HEK293 (cell line): ENCODE measurements around the gene UTP4.
"Not testable (repeated sequence)": the region's sequence is repeated elsewhere in the genome, so short reads cannot be mapped to it uniquely, and the experiment has no call there.

Source experiments
- CTCF ChIA-PET: fragments of 350-600 bp; formaldehyde crosslinking; extraction: SDS; loops from one replicate; lab custom pipeline; 2021; ENCODE audit warnings: antibody characterized with exemption; lab: Yijun Ruan, JAX
- POLR2A ChIA-PET: fragments of 300-600 bp; formaldehyde crosslinking; extraction: SDS; loops from one replicate; lab custom pipeline; 2020; ENCODE audit warnings: antibody characterized with exemption, inconsistent platforms; lab: Yijun Ruan, JAX
- H3K27ac ChIP-seq: fragments of 200-500 bp; sonication (Bioruptor generic); 2 replicates; pipeline ENCODE4 v1.5.1; 2014; ENCODE audit warnings: low read depth, low read length, control low read depth, inconsistent platforms; ENCODE audit errors: extremely low read depth
- H3K36me3 ChIP-seq, 2 experiments: fragments of 200-500 bp in 1 of 2; sonication (Bioruptor generic) in 1 of 2; 1 replicate in 1 of 2; 2 replicates in 1 of 2; pipeline ENCODE4 v1.5.1; 2014 to 2017; ENCODE audit warnings: inconsistent platforms in 2 of 2, low read length in 2 of 2; ENCODE audit not compliant: control insufficient read depth in 2 of 2, insufficient read depth in 1 of 2
- H3K4me1 ChIP-seq: fragments of 200-500 bp; sonication (Bioruptor generic); 2 replicates; pipeline ENCODE4 v1.5.1; 2014; ENCODE audit warnings: mild to moderate bottlenecking, low read length, inconsistent platforms; ENCODE audit not compliant: control insufficient read depth, insufficient read depth
- H3K4me3 ChIP-seq: 2 replicates; pipeline ENCODE4 v1.5.1; 2011; ENCODE audit warnings: low read depth, mild to moderate bottlenecking, control low read depth, low read length, moderate library complexity
- H3K9me3 ChIP-seq: fragments of 200-500 bp; sonication (Bioruptor generic); 2 replicates; pipeline ENCODE4 v1.5.1; 2014; ENCODE audit warnings: low read depth, low read length, inconsistent platforms; ENCODE audit not compliant: control insufficient read depth, insufficient read depth
- FEZF1 ChIP-seq: fragments of 450-650 bp; formaldehyde crosslinking; IDR thresholded peaks from 2 replicates; pipeline ENCODE4 v1.5.1; 2016; ENCODE audit warnings: missing biosample characterization, missing genetic modification characterization
- GLI2 ChIP-seq: fragments of 450-650 bp; formaldehyde crosslinking; IDR thresholded peaks from 2 replicates; pipeline ENCODE4; 2017; ENCODE audit warnings: missing biosample characterization, missing genetic modification characterization, low read depth, borderline replicate concordance
- GLI4 ChIP-seq: fragments of 450-650 bp; formaldehyde crosslinking; IDR thresholded peaks from 2 replicates; pipeline ENCODE4 v1.5.1; 2016; ENCODE audit warnings: missing biosample characterization, missing genetic modification characterization
- GLIS2 ChIP-seq: fragments of 450-650 bp; formaldehyde crosslinking; IDR thresholded peaks from 2 replicates; pipeline ENCODE4 v1.5.1; 2016; ENCODE audit warnings: missing biosample characterization, missing genetic modification characterization
- KLF9 ChIP-seq: fragments of 450-650 bp; formaldehyde crosslinking; IDR thresholded peaks from 2 replicates; pipeline ENCODE4 v1.5.1; 2016; ENCODE audit warnings: missing biosample characterization, missing genetic modification characterization, low read depth
- MZF1 ChIP-seq: fragments of 450-650 bp; formaldehyde crosslinking; IDR thresholded peaks from 2 replicates; pipeline ENCODE4 v1.5.1; 2017; ENCODE audit warnings: missing biosample characterization, missing genetic modification characterization, borderline replicate concordance
- RBAK ChIP-seq: fragments of 450-650 bp; formaldehyde crosslinking; IDR thresholded peaks from 2 replicates; pipeline ENCODE4 v1.5.1; 2016; ENCODE audit warnings: missing biosample characterization, missing genetic modification characterization
- ZFHX2 ChIP-seq: fragments of 450-650 bp; formaldehyde crosslinking; conservative IDR thresholded peaks from 2 replicates; pipeline ENCODE4 v1.5.1; 2016; ENCODE audit warnings: missing biosample characterization, missing genetic modification characterization
- ZNF23 ChIP-seq: fragments of 450-650 bp; formaldehyde crosslinking; IDR thresholded peaks from 2 replicates; pipeline ENCODE4 v1.5.1; 2016; ENCODE audit warnings: missing biosample characterization, missing genetic modification characterization, borderline replicate concordance
- ZNF24 ChIP-seq: fragments of 450-650 bp; formaldehyde crosslinking; IDR thresholded peaks from 2 replicates; pipeline ENCODE4 v1.5.1; 2016; ENCODE audit warnings: missing biosample characterization, missing genetic modification characterization
- ZNF433 ChIP-seq: fragments of 450-650 bp; formaldehyde crosslinking; IDR thresholded peaks from 2 replicates; pipeline ENCODE4 v1.5.1; 2016; ENCODE audit warnings: missing biosample characterization, missing genetic modification characterization, low read depth
- ZNF571 ChIP-seq: fragments of 450-650 bp; formaldehyde crosslinking; IDR thresholded peaks from 2 replicates; pipeline ENCODE4 v1.5.0; 2017; ENCODE audit warnings: missing biosample characterization, missing genetic modification characterization
- ZNF660 ChIP-seq: fragments of 450-650 bp; IDR thresholded peaks from 2 replicates; pipeline ENCODE4 v1.5.1; 2018; ENCODE audit warnings: missing biosample characterization, mild to moderate bottlenecking, missing genetic modification characterization
- ZNF747 ChIP-seq: fragments of 450-650 bp; formaldehyde crosslinking; IDR thresholded peaks from 2 replicates; pipeline ENCODE4 v1.5.1; 2016; ENCODE audit warnings: missing biosample characterization, missing genetic modification characterization
- ZNF837 ChIP-seq: fragments of 450-650 bp; formaldehyde crosslinking; IDR thresholded peaks from 2 replicates; pipeline ENCODE4 v1.5.1; 2016; ENCODE audit warnings: missing biosample characterization, missing genetic modification characterization
- TF ChIP-seq, protein P1 (sequence below): fragments of 450-650 bp; IDR thresholded peaks from 2 replicates; pipeline ENCODE4 v1.5.1; 2018; ENCODE audit warnings: missing biosample characterization, missing genetic modification characterization
- TF ChIP-seq, protein P2 (sequence below): fragments of 450-650 bp; formaldehyde crosslinking; IDR thresholded peaks from 2 replicates; pipeline ENCODE4 v1.5.1; 2016; ENCODE audit warnings: missing biosample characterization, missing genetic modification characterization
- TF ChIP-seq, protein P3 (sequence below): fragments of 450-650 bp; formaldehyde crosslinking; IDR thresholded peaks from 2 replicates; pipeline ENCODE4 v1.5.1; 2016; ENCODE audit warnings: missing biosample characterization, missing genetic modification characterization
- TF ChIP-seq, protein P4 (sequence below): fragments of 450-650 bp; formaldehyde crosslinking; IDR thresholded peaks from 2 replicates; pipeline ENCODE4 v1.5.1; 2016; ENCODE audit warnings: missing biosample characterization, missing genetic modification characterization, borderline replicate concordance
- TF ChIP-seq, protein P5 (sequence below): fragments of 450-650 bp; formaldehyde crosslinking; IDR thresholded peaks from 2 replicates; pipeline ENCODE4 v1.5.1; 2016; ENCODE audit warnings: missing biosample characterization, missing genetic modification characterization

The UTP4 gene

DNA sequence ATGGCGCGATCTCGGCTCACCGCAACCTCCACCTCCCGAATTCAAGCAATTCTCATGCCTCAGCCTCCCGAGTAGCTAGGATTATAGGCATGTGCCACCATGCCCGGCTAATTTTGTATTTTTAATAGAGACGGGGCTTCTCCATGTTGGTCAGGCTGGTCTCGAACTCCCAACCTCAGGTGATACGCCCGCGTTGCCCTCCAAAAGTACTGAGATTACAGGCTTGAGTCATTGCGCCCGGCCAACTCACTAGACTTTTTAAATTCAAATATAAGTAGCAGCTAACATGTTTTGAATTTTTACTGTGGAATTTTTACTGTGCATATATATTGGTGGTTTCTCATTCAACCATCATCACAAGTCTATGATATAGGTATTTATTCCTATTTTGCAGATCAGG is 7.5 kb upstream of the UTP4 start:
- H3K4me3 ChIP-seq, H3K27ac ChIP-seq, POLR2A ChIA-PET, H3K4me1 ChIP-seq, H3K9me3 ChIP-seq: not testable (repeated sequence)
- CTCF ChIA-PET, result interaction anchor here (0.7 to 4.7 kb wide), 11 partner anchors 10 to 534 kb away, joined by 3 to 57 read pairs (median 7); partner anchors contain the start of gene TANGO6
- peaks cover 6 to 36% of the 10 kb centered on the region in 2 experiments; a peak in 2 of 3 replicates for H3K36me3 ChIP-seq

DNA sequence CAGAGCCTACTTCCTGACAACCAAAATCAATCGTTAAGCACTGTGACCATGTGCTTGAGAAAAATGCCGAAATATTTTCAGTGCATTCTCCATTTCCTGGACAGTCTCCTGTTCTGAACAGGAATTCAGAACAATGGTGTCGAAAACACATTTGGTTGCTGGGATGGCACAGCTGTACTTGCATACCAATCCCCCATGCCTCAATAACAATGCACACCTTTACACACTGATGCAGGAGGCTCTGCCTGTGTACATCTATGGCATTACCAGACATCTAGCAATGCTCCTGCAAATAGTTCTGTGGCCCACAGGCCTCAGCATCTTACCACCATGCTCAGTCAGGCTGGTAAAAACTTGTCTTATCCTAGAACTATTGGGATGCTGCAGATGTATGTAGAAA is 6.2 kb upstream of the UTP4 start:
- POLR2A ChIA-PET, result no interaction called here
- CTCF ChIA-PET, result interaction anchor here (3.1 to 4.7 kb wide), 3 partner anchors 12 to 535 kb away, joined by 14 to 57 read pairs (median 28); no protein-coding TSS in a partner anchor
- Histone ChIP-seq H3K9me3 (no peaks in the 10 kb centered on the region), H3K4me3 (no peak overlapping the region), H3K36me3 (peaks cover 6 to 29% of the 10 kb centered on the region in 2 experiments; a peak in 2 of 3 replicates), H3K4me1 (peaks cover 3% of the 10 kb centered on the region; the same call in 1 of the 2 replicates), H3K27ac (no peak overlapping the region)
- TF ChIP-seq, protein P1, sequence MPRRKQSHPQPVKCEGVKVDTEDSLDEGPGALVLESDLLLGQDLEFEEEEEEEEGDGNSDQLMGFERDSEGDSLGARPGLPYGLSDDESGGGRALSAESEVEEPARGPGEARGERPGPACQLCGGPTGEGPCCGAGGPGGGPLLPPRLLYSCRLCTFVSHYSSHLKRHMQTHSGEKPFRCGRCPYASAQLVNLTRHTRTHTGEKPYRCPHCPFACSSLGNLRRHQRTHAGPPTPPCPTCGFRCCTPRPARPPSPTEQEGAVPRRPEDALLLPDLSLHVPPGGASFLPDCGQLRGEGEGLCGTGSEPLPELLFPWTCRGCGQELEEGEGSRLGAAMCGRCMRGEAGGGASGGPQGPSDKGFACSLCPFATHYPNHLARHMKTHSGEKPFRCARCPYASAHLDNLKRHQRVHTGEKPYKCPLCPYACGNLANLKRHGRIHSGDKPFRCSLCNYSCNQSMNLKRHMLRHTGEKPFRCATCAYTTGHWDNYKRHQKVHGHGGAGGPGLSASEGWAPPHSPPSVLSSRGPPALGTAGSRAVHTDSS (tag by site-specific recombination), result no peak
- TF ChIP-seq KLF9 (tag by site-specific recombination) (no peak), ZNF837 (tag by site-specific recombination) (no peak), ZNF747 (no peak), MZF1 (no peak), ZNF23 (tag by site-specific recombination) (no peak), RBAK (tag by site-specific recombination) (no peak), GLIS2 (tag by site-specific recombination) (no peak), ZNF24 (tag by site-specific recombination) (no peak), ZNF433 (no peak), ZFHX2 (tag by site-specific recombination) (no peak), ZNF571 (tag by site-specific recombination) (no peak), GLI4 (no peak), ZNF660 (no peak), GLI2 (tag by site-specific recombination) (no peak), FEZF1 (tag by site-specific recombination) (no peak)
- TF ChIP-seq, protein P2, sequence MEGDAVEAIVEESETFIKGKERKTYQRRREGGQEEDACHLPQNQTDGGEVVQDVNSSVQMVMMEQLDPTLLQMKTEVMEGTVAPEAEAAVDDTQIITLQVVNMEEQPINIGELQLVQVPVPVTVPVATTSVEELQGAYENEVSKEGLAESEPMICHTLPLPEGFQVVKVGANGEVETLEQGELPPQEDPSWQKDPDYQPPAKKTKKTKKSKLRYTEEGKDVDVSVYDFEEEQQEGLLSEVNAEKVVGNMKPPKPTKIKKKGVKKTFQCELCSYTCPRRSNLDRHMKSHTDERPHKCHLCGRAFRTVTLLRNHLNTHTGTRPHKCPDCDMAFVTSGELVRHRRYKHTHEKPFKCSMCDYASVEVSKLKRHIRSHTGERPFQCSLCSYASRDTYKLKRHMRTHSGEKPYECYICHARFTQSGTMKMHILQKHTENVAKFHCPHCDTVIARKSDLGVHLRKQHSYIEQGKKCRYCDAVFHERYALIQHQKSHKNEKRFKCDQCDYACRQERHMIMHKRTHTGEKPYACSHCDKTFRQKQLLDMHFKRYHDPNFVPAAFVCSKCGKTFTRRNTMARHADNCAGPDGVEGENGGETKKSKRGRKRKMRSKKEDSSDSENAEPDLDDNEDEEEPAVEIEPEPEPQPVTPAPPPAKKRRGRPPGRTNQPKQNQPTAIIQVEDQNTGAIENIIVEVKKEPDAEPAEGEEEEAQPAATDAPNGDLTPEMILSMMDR (tag by site-specific recombination), result no peak
- TF ChIP-seq, protein P3, sequence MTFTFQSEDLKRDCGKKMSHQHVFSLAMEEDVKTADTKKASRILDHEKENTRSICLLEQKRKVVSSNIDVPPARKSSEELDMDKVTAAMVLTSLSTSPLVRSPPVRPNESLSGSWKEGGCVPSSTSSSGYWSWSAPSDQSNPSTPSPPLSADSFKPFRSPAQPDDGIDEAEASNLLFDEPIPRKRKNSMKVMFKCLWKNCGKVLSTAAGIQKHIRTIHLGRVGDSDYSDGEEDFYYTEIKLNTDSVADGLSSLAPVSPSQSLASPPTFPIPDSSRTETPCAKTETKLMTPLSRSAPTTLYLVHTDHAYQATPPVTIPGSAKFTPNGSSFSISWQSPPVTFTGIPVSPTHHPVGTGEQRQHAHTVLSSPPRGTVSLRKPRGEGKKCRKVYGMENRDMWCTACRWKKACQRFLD (tag by site-specific recombination), result no peak
- TF ChIP-seq, protein P4, sequence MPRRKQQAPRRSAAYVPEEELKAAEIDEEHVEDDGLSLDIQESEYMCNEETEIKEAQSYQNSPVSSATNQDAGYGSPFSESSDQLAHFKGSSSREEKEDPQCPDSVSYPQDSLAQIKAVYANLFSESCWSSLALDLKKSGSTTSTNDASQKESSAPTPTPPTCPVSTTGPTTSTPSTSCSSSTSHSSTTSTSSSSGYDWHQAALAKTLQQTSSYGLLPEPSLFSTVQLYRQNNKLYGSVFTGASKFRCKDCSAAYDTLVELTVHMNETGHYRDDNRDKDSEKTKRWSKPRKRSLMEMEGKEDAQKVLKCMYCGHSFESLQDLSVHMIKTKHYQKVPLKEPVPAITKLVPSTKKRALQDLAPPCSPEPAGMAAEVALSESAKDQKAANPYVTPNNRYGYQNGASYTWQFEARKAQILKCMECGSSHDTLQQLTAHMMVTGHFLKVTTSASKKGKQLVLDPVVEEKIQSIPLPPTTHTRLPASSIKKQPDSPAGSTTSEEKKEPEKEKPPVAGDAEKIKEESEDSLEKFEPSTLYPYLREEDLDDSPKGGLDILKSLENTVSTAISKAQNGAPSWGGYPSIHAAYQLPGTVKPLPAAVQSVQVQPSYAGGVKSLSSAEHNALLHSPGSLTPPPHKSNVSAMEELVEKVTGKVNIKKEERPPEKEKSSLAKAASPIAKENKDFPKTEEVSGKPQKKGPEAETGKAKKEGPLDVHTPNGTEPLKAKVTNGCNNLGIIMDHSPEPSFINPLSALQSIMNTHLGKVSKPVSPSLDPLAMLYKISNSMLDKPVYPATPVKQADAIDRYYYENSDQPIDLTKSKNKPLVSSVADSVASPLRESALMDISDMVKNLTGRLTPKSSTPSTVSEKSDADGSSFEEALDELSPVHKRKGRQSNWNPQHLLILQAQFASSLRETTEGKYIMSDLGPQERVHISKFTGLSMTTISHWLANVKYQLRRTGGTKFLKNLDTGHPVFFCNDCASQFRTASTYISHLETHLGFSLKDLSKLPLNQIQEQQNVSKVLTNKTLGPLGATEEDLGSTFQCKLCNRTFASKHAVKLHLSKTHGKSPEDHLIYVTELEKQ (tag by site-specific recombination), result no peak
- TF ChIP-seq, protein P5, sequence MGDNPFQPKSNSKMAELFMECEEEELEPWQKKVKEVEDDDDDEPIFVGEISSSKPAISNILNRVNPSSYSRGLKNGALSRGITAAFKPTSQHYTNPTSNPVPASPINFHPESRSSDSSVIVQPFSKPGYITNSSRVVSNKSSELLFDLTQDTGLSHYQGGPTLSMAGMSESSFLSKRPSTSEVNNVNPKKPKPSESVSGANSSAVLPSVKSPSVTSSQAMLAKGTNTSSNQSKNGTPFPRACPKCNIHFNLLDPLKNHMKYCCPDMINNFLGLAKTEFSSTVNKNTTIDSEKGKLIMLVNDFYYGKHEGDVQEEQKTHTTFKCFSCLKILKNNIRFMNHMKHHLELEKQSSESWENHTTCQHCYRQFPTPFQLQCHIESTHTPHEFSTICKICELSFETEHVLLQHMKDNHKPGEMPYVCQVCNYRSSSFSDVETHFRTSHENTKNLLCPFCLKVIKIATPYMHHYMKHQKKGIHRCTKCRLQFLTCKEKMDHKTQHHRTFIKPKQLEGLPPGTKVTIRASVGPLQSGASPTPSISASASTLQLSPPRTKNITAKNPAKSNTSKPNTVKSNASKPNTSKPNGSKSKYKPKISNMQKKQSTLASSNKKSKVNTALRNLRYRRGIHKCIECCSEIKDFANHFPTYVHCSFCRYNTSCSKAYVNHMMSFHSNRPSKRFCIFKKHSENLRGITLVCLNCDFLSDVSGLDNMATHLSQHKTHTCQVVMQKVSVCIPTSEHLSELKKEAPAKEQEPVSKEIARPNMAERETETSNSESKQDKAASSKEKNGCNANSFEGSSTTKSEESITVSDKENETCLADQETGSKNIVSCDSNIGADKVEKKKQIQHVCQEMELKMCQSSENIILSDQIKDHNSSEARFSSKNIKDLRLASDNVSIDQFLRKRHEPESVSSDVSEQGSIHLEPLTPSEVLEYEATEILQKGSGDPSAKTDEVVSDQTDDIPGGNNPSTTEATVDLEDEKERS (tag by site-specific recombination), result no peak

DNA sequence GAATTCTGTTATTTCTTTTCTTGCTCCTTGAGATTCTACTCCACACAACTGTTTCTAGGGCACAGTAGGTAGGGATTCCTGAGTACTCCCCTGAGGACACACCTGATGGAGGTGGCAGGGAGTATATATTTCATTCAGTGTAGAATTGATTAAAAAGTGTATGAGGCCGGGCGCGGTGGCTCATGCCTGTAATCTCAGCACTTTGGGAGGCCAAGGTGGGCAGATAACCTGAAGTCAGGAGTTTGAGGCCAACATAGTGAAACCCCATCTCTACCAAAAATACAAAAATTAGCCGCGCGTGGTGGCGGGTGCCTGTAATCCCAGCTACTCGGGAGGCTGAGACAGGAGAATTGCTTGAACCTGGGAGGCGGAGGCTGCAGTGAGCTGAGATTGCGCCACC is 5.6 kb upstream of the UTP4 start:
- H3K27ac ChIP-seq, H3K9me3 ChIP-seq, H3K4me3 ChIP-seq, H3K4me1 ChIP-seq: not testable (repeated sequence)
- peaks cover 6 to 27% of the 10 kb centered on the region in 2 experiments; a peak in 2 of 3 replicates for H3K36me3 ChIP-seq
- ChIA-PET POLR2A (interaction anchor here (0.7 kb wide), 1 partner anchor 198 kb away, joined by 4 read pairs; no protein-coding TSS in a partner anchor), CTCF (interaction anchor here (0.6 to 4.7 kb wide), 3 partner anchors 12 to 278 kb away, joined by 3 to 57 read pairs (median 28); no protein-coding TSS in a partner anchor)
